SH-SY5Y (cell line): ENCODE measurements around the gene RBMS2.

ENCODE experiments used
- GATA2 ChIP-seq: IDR thresholded peaks from 2 replicates; pipeline ENCODE4 v1.6.1; 2011; ENCODE audit warnings: mild to moderate bottlenecking, low read depth, low read length
- GATA3 ChIP-seq: IDR thresholded peaks from 2 replicates; pipeline ENCODE4 v1.6.1; 2011; ENCODE audit warnings: low read depth, mild to moderate bottlenecking, low read length, moderate library complexity

DNA sequence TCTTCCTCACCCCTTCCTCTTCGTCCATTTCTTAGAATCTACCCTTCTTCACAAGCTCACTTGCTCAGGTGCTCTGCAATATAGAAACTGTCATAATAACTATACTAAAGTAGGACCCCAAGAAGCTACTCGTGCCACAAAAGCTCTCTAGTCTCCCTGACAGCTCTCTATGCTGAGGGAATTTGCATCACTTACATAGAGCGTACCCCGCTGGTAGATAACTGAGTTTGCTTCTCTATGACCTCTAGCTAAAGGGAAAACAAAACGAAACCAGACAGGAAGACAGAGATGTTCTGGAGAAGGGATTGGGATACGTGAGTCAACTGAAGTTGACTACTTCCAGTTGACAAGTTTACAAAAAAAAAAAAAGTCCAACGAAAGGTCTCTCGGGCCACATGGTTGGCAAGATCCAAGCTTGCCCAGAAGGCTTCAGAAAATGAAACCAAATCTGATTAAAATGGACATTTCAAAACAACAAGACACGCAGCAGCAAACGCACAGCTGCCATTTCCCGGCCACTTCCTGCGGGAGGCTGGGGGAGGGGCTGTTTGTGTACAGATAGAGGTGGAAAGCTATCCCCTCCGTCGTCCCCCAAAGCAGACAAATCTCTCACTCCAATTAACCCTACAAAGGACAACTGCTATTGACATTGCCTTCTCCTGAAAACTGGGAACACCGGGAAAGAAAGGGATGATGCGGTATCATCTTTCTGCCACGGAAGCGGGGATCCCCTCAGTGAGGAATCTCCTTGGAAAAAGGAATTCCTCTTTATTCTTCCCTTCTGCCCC lies 107.2 kb downstream of the RBMS2 start:
- no peak for TF ChIP-seq GATA2
- no peak for TF ChIP-seq GATA3
